K562 (cell line): Measurements from ENCODE around the gene EFCAB12. TPM values are rescaled to one million over a fixed set of nuclear protein-coding genes. Genes with fewer than 3 reads are reported as not detected.
A peak's percentile ranks its signal among the peaks of the same experiment; 100 is the strongest.

Experiments used
- MGA ChIP-seq: fragments of 450-650 bp; IDR thresholded peaks from 2 replicates; pipeline ENCODE4 v1.6.1; 2016; ENCODE audit warnings: mild to moderate bottlenecking, moderate library complexity
- PPARD ChIP-seq: fragments of 250-450 bp; sonication (Bioruptor Pico); IDR thresholded peaks from 2 replicates; pipeline ENCODE4 v1.8.0; 2022; ENCODE audit warnings: inconsistent platforms, mild to moderate bottlenecking, moderate library complexity
- ZNF431 ChIP-seq: sonication (generic); formaldehyde crosslinking; IDR thresholded peaks from 2 replicates; pipeline ENCODE4 v1.8.0; 2022; ENCODE audit warnings: mild to moderate bottlenecking, missing genetic modification reagents
- polyA plus RNA-seq, 8 experiments: library from polyadenylated mRNA; depleted of rRNA in 4 of 8; stranded (reverse) in 5 of 8; unstranded in 3 of 8; fragments of >200 nt; fragmentation: Nextera tagmentation in 2 of 8; fragmentation: Illumina TruSeq in 1 of 8; extraction: Ambion mirVana in 2 of 8; extraction: Trizol in 1 of 8; gene quantifications; 2 replicates each; pipeline versions ENCODE4 v1.2.1 to v1.2.3, GENCODE V29; 2011 to 2014; ENCODE audit warnings: inconsistent platforms in 1 of 8, missing spikeins in 1 of 8
- total RNA-seq, 7 experiments: library from RNA; depleted of rRNA in 6 of 7; stranded (reverse); fragments of >200 nt in 6 of 7; fragmentation: Illumina TruSeq in 2 of 7; extraction: Trizol in 2 of 7; gene quantifications; 2 replicates each; pipeline versions ENCODE4 v1.2.1 to v1.2.3, GENCODE V29; 2011 to 2021; ENCODE audit warnings: low replicate concordance in 1 of 7
- TF ChIP-seq, protein P1 (sequence below), 2 experiments: fragments of 450-650 bp; IDR thresholded peaks; 2 replicates each; pipeline ENCODE4 v1.6.1; 2018; ENCODE audit warnings: mild to moderate bottlenecking in 2 of 2, low read depth in 1 of 2; ENCODE audit not compliant: partially characterized antibody in 2 of 2

EFCAB12 gene
- total and polyA plus RNA-seq, 9 of the 15 experiments (the other 6 are each of a cell fraction or from before 2014, with no cell fraction given), result 0.08 to 0.95 (median 0.56) TPM; not detected in 1

GRCh38 chr3:129440618-129441190 is 12.3 kb upstream of the EFCAB12 start (continued):
- TF ChIP-seq MGA (peak; percentile 39; the same call in 1 of the 2 replicates), PPARD (no peak), ZNF431 (0 out of 2 replicates have a peak, but pooled peaks have one; percentile 39)
- TF ChIP-seq, protein P1, sequence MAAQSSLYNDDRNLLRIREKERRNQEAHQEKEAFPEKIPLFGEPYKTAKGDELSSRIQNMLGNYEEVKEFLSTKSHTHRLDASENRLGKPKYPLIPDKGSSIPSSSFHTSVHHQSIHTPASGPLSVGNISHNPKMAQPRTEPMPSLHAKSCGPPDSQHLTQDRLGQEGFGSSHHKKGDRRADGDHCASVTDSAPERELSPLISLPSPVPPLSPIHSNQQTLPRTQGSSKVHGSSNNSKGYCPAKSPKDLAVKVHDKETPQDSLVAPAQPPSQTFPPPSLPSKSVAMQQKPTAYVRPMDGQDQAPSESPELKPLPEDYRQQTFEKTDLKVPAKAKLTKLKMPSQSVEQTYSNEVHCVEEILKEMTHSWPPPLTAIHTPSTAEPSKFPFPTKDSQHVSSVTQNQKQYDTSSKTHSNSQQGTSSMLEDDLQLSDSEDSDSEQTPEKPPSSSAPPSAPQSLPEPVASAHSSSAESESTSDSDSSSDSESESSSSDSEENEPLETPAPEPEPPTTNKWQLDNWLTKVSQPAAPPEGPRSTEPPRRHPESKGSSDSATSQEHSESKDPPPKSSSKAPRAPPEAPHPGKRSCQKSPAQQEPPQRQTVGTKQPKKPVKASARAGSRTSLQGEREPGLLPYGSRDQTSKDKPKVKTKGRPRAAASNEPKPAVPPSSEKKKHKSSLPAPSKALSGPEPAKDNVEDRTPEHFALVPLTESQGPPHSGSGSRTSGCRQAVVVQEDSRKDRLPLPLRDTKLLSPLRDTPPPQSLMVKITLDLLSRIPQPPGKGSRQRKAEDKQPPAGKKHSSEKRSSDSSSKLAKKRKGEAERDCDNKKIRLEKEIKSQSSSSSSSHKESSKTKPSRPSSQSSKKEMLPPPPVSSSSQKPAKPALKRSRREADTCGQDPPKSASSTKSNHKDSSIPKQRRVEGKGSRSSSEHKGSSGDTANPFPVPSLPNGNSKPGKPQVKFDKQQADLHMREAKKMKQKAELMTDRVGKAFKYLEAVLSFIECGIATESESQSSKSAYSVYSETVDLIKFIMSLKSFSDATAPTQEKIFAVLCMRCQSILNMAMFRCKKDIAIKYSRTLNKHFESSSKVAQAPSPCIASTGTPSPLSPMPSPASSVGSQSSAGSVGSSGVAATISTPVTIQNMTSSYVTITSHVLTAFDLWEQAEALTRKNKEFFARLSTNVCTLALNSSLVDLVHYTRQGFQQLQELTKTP (IDR thresholded peaks at IDR 0.05; ENCODE audit: low read depth in 1 of 2, partially characterized antibody in 2 of 2), result peak in 1 of 2 experiments; percentile 64
